GM19463 (cell line): ENCODE results near the gene CCDC141.

Experiments used
- ATAC-seq: cut with Tn5 transposase; IDR thresholded peaks from one replicate; pipeline ENCODE4 v1.9.1; 2021; ENCODE audit warnings: mild to moderate bottlenecking, moderate library complexity; ENCODE audit not compliant: unreplicated experiment

CCDC141 gene

GRCh38 chr2:178873912-178874311 is 176.0 kb downstream of the CCDC141 start:
- no peak for ATAC-seq

- no peak for ATAC-seq
Observed at GRCh38 chr2:178871536-178871935, 178.4 kb downstream of the CCDC141 start.

- no peak for ATAC-seq
Observed at GRCh38 chr2:178870703-178871102, 179.2 kb downstream of the CCDC141 start.

- ATAC-seq = no peak
Observed at GRCh38 chr2:178865999-178866398, 183.9 kb downstream of the CCDC141 start.

GRCh38 chr2:178865146-178865936 is 184.6 kb downstream of the CCDC141 start:
- no peak for ATAC-seq

- ATAC-seq = no peak
Observed at GRCh38 chr2:178863856-178864620, 185.9 kb downstream of the CCDC141 start.

DNA sequence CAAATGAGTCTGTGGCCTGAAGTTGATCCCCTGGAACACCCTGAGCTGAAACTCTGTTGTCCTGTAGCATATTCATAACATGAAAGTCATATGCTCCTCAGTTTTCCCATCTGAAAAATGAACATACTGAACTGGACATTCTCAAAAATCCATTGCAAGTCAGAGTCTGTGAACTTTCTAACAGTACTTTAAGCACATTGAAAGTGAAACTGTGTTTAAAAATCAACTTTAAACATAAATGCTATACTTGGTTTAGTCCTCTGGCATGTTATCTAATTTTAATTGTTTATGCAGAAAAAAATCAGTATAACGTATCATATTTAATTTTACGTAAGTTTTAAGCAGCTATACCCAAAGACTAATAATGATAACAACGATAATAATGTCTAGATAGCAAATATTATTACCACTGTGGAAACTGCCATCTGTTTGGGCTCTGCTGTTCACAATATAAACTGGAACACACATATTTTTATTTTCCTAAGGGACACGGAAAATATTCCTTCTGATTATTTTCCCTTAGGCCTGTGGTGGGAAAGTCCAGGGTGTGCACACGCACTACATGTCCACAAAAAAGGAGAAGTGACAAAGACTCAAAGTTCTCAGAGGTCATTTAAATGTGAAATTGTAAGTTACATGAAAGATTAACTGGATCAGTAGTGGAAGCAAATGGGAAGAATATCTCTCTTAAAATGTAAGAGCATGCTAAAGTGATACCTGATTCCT is 186.6 kb downstream of the CCDC141 start:
- peak; percentile 47 for ATAC-seq

DNA sequence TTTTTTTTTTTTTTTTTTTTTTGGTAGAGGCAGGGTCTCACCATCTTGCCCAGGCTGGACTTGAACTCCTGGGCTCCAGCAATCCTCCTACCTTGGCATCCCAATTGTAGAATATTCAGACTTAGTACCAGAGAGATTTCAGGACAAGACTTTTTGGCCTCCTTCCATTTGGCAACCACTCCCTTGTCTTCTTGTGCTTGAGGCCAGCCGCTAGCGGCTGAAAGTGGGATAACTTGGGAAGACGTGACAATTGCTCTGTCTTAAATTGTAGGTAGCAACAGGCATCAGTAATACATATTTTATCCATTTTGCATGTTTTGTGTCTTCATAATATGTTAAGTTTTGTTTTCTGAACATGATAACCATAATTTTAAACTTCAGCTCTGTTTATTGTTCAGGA is 189.4 kb downstream of the CCDC141 start:
- no peak for ATAC-seq

- ATAC-seq = no peak
Observed at GRCh38 chr2:178859730-178860129, 190.2 kb downstream of the CCDC141 start.

DNA sequence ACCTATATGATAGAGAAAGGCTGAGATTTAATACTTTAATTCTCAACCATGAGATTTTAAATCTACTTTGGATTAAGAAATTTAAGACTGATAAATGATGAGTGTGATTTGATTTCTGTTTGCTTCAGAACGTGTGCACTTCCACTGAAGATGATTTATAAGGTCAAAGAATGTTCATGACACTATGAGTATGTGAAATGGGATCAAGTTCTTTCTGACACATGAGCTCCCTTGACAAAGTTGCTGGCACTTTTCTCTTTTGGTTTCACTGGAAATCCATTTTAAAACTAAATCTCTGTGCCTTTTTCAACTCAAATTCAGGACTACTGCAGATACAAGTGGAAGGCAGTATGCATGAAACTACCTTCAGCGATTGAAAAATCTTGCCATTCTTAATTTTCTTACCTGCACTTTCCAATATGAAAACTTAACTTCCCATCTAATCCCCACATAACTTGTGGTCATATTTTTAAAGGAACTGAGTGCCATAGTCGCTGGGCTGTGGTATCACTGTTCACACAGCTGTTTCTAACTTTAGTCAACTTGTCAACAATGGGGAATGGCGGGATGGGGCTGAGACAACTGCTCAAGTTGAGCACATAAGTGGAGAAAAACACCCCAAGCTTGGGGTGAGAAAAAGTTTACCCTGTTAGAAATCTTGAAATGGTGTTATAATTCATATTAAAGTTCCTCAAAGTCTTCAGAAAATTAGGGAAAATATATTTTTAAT is 190.9 kb downstream of the CCDC141 start:
- no peak for ATAC-seq

DNA sequence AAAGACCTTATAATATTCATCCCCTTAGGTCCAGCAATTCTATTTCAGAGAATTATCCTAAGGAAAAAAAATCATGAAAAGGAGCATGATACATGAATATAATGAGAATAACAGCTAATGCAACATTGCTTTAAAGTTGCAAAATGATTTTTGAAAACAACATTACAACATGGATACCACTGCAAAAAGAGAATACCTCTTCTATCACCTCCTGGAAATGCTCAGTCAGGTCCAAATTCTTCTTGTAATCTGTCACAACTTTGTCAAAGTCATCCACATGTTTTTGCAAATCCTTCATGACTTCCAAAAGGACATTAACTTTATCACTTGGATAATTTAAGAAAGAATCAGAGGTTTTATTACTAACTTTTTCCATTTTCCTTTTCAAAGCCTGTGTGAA is 194.8 kb downstream of the CCDC141 start:
- no peak for ATAC-seq

GRCh38 chr2:178848335-178848734 is 201.6 kb downstream of the CCDC141 start:
- no peak for ATAC-seq

DNA sequence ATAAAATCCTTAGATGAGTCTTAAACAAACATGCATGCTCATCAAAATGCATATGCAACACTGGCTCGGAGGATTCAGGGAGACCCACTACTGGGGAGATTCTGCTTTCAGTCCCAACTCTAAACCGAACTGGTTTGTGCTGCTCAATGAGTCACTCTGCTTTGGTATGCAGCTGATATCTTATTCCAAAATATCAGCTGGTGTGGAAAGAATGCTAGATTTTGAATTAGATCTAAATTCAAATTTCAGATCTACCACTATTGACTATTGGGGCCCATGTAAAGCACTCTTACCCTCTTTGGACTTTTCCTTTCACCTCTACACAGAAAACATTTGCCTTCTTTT is 203.5 kb downstream of the CCDC141 start:
- no peak for ATAC-seq

GRCh38 chr2:178845566-178846457 is 204.1 kb downstream of the CCDC141 start:
- no peak for ATAC-seq

- ATAC-seq = no peak
Observed at GRCh38 chr2:178844701-178845100, 205.2 kb downstream of the CCDC141 start.

GRCh38 chr2:178844269-178844668 is 205.7 kb downstream of the CCDC141 start:
- ATAC-seq = no peak

GRCh38 chr2:178843697-178844096 is 206.2 kb downstream of the CCDC141 start:
- no peak for ATAC-seq

DNA sequence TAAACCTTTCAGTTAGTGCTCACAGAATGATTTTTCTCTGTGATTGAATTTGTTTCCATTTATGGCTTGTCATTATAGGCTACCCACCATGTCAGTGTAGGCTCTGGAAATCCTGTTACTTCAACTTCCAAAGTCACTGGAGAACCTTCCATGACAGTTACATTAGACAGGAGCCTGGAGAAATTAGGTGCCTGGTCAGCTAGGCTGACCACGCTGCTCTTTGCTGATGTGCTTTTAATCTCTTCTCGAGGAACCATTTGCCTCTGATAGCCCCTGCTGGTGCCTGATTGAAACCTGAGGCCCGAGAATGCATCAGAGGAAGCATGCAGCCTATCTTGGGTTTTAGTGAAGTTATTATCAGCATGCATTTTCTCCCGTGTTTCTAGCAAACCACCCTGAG is 213.1 kb downstream of the CCDC141 start:
- ATAC-seq = no peak

GRCh38 chr2:178834086-178834485 is 215.9 kb downstream of the CCDC141 start:
- ATAC-seq = no peak

GRCh38 chr2:178833382-178833781 is 216.6 kb downstream of the CCDC141 start:
- no peak for ATAC-seq
